ENCODE results near the gene GPC5. TPM values are rescaled to one million over a fixed set of nuclear protein-coding genes. Genes with fewer than 3 reads are reported as not detected.

Gene GPC5
- total RNA-seq, 1 donor, result not detected

GRCh38 chr13:91739751-91740150, 341.3 kb downstream of the GPC5 start:
- DNase-seq (ENCODE audit: low read depth), result no peak
- no peak overlapping the region for H3K4me3 ChIP-seq (ENCODE audit: low read depth, low read length)
- TF ChIP-seq CTCF (IDR thresholded peaks at IDR 0.05; ENCODE audit: insufficient read depth, low read depth, low read length), result no peak

GRCh38 chr13:91740756-91741155, 342.3 kb downstream of the GPC5 start:
- H3K4me3 ChIP-seq (ENCODE audit: low read depth, low read length), result no peak overlapping the region
- no peak for TF ChIP-seq CTCF (IDR thresholded peaks at IDR 0.05; ENCODE audit: insufficient read depth, low read depth, low read length)
- DNase-seq (ENCODE audit: low read depth), result no peak

- H3K4me3 ChIP-seq (ENCODE audit: low read depth, low read length), result no peak overlapping the region
- no peak for DNase-seq (ENCODE audit: low read depth)
- TF ChIP-seq CTCF (IDR thresholded peaks at IDR 0.05; ENCODE audit: insufficient read depth, low read depth, low read length), result no peak
Measured at GRCh38 chr13:91741925-91742324, 343.5 kb downstream of the GPC5 start.

- no peak for DNase-seq (ENCODE audit: low read depth)
- TF ChIP-seq CTCF (IDR thresholded peaks at IDR 0.05; ENCODE audit: insufficient read depth, low read depth, low read length), result no peak
- no peak overlapping the region for H3K4me3 ChIP-seq (ENCODE audit: low read depth, low read length)
Measured at GRCh38 chr13:91744284-91744683, 345.9 kb downstream of the GPC5 start.

GRCh38 chr13:91745967-91746366, 347.5 kb downstream of the GPC5 start:
- DNase-seq (ENCODE audit: low read depth), result no peak
- TF ChIP-seq CTCF (IDR thresholded peaks at IDR 0.05; ENCODE audit: insufficient read depth, low read depth, low read length), result no peak
- no peak overlapping the region for H3K4me3 ChIP-seq (ENCODE audit: low read depth, low read length)

- no peak for DNase-seq (ENCODE audit: low read depth)
- no peak overlapping the region for H3K4me3 ChIP-seq (ENCODE audit: low read depth, low read length)
- no peak for TF ChIP-seq CTCF (IDR thresholded peaks at IDR 0.05; ENCODE audit: insufficient read depth, low read depth, low read length)
Measured at GRCh38 chr13:91747186-91747585, 348.8 kb downstream of the GPC5 start.

- no peak for DNase-seq (ENCODE audit: low read depth)
- TF ChIP-seq CTCF (IDR thresholded peaks at IDR 0.05; ENCODE audit: insufficient read depth, low read depth, low read length), result no peak
- no peak overlapping the region for H3K4me3 ChIP-seq (ENCODE audit: low read depth, low read length)
Measured at GRCh38 chr13:91748416-91749089, 350.1 kb downstream of the GPC5 start.
